AG10803 (cell line): ENCODE results near the gene CD99.
"Not testable (repeated sequence)": the region's sequence is repeated elsewhere in the genome, so short reads cannot be mapped to it uniquely, and the experiment has no call there.

ENCODE experiments used
- DNase-seq: peaks from one replicate; pipeline ENCODE4 v3.0.0; 2010; ENCODE audit warnings: low read depth
- H3K4me3 ChIP-seq: 2 replicates; pipeline ENCODE4 v1.5.1; 2011; ENCODE audit warnings: mild to moderate bottlenecking, low read length, control low read depth
- TF ChIP-seq, protein P1 (sequence below): conservative IDR thresholded peaks from 2 replicates; pipeline ENCODE4 v1.5.1; 2011; ENCODE audit warnings: mild to moderate bottlenecking, low read length, control low read depth, inconsistent platforms

Gene CD99

DNA sequence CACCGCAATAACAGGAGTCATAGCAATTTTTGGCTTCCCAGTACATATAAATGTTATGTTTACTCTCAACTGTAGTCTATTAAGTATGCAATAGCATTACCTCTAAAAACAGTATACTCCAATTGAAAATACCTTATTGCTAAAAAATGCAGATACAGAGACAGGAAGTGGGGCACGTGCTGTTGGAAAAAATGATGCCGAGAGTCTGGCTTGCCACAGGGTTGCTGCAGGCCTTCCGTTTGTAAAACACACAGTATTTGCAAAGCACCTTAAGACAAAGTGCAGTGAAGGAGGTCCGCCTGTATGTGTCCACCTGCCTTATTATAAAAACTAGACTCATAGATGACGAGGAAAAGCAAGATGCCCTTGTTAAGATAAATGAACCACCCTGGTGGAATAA, 23.5 kb downstream of the CD99 start:
- TF ChIP-seq, protein P1, sequence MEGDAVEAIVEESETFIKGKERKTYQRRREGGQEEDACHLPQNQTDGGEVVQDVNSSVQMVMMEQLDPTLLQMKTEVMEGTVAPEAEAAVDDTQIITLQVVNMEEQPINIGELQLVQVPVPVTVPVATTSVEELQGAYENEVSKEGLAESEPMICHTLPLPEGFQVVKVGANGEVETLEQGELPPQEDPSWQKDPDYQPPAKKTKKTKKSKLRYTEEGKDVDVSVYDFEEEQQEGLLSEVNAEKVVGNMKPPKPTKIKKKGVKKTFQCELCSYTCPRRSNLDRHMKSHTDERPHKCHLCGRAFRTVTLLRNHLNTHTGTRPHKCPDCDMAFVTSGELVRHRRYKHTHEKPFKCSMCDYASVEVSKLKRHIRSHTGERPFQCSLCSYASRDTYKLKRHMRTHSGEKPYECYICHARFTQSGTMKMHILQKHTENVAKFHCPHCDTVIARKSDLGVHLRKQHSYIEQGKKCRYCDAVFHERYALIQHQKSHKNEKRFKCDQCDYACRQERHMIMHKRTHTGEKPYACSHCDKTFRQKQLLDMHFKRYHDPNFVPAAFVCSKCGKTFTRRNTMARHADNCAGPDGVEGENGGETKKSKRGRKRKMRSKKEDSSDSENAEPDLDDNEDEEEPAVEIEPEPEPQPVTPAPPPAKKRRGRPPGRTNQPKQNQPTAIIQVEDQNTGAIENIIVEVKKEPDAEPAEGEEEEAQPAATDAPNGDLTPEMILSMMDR, result no peak
- no peak overlapping the region for H3K4me3 ChIP-seq
- DNase-seq, result no peak

DNA sequence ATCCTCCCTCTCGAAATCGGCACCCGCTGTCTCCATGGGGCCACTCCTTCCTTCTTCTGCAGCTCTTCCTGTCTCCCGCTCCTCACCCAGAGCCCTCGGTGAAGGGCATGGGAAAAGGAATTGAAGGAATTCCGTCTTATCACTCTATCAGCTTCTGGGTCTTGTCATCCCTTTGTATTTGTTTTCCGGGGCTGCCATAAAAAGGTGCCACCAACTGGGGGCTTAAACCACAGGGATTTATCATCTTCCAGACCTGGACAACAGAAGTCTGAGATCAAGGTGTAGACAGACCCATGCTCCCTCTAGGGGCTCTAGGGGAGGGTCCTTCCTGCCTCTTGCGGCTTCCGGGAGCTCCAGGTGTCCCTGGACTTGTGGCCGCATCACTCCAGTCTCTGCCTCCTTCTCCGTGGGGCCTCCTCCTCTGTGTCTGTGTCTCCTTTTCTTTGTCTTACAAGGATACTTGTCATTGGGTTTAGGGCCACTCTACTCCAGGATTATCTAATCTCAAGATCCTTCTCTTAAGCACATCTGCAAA, 24.0 kb downstream of the CD99 start:
- H3K4me3 ChIP-seq, result no peak overlapping the region
- TF ChIP-seq, protein P1, result no peak
- no peak for DNase-seq

DNA sequence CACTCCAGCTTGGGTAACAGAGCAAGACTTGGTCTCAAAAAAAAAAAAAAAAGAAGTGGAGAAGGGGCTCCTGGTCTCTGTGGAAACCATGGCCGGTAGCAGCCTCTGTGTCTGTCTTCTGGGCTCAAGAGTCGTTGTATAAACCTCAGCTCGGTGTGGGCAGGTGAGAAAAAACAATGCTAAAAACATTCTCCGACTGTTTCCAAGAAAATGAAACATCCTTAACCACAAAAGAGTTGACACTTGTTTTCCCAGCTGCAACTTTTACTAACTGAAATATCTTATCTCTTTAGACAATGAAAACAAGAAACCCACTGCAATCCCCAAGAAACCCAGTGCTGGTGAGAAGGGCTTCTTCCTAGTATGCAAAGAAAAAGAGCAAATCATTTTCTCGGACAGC, 26.2 kb downstream of the CD99 start:
- DNase-seq, result no peak
- TF ChIP-seq, protein P1, result no peak
- H3K4me3 ChIP-seq, result no peak overlapping the region

DNA sequence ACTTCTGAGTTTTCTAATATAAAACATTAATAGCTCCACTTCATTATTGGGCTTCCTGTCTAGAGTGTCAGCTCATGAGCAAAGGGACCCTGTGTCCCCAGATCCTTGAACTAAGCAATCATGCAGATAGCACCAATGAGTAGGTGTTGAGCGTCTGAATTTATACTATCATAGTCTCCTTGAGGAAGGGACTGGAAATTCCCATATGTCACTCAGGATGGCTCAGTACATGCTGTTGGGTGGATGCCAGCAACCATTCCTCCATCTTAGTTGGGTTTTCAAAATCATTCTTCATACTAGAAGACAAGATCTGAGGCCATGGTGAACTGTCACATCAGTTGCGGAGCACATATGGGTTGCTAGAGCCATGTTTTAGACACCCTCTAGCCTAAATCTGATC, 27.7 kb downstream of the CD99 start:
- TF ChIP-seq, protein P1, result no peak
- no peak overlapping the region for H3K4me3 ChIP-seq
- DNase-seq, result no peak

DNA sequence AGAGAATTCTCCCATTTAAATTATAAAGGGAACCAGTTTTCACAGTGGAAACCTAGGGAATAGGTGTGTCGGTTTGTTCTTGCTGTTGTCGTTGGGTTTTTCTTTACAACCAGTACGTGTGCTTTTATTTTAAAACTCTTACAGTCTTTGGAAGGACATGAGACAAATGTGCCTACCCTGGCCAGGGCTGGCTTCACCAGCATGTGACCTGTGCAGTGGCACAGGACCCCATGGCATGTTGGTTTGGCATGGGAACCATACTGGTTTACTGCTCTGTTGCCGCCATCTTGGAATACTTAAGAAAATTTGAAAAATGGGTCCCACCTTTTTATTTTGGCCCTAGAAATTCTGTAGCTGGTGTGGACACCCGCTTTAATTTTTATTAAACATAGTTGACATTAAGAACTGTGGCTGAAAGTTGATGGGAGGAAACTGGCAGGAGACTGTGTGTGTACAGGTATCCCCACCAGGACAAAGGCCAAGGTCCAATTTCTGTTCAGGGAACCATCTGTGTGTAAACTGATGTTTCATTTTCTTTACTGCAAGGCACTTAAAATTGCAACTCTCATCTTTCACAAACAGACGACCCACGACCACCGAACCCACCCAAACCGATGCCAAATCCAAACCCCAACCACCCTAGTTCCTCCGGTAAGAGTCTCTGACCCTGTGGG, 28.8 kb downstream of the CD99 start:
- TF ChIP-seq, protein P1, result no peak
- H3K4me3 ChIP-seq, result no peak overlapping the region
- DNase-seq, result no peak

DNA sequence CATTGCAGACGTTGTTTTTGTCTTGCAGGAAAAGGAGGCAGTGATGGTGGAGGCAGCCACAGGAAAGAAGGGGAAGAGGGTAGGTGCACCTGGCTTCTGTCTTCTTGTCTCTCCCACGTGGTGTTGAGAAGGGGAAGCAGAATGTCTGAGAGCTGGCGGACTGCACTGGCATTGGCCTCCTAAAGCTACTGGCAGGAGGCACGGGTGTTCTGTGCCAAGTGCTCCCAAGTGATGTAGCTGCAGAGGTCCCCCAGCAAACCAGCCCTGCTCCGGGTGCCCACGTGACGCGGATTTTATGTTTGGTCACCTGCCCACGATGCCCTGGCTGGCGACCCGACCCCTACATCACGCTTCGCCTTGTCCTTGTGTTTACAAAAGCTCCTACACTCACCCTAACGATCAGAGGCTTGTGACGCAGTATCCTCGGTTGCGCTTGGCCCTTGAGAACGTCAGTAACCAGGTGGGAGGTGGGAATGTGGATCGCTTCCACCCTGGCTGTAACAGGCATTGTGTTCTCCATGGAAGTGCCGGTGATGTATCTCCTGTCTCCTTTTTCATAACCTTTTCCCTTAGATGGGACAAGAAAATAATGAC, 32.3 kb downstream of the CD99 start:
- no peak overlapping the region for H3K4me3 ChIP-seq
- TF ChIP-seq, protein P1, result no peak
- no peak for DNase-seq

DNA sequence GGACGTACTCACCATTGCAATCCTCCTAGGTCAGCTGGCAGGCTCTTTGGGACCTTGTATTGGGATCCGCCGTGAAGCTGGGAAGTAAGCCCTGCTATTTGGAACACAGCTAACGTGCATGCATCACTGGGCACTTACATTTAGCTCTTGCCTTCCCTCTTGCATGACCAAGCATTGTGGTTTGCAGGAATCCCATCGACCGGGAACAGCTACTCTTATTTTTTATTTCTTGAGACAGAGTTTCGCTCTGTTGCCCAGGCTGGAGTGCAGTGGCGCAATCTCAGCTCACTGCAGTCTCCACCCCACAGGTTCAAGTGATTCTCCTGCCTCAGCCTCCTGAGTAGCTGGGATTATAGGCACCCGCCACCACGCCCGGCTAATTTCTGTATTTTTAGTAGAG, 36.2 kb downstream of the CD99 start:
- H3K4me3 ChIP-seq, DNase-seq: not testable (repeated sequence)
